ENCODE measurements around the gene TRABD.

Gene TRABD

DNA sequence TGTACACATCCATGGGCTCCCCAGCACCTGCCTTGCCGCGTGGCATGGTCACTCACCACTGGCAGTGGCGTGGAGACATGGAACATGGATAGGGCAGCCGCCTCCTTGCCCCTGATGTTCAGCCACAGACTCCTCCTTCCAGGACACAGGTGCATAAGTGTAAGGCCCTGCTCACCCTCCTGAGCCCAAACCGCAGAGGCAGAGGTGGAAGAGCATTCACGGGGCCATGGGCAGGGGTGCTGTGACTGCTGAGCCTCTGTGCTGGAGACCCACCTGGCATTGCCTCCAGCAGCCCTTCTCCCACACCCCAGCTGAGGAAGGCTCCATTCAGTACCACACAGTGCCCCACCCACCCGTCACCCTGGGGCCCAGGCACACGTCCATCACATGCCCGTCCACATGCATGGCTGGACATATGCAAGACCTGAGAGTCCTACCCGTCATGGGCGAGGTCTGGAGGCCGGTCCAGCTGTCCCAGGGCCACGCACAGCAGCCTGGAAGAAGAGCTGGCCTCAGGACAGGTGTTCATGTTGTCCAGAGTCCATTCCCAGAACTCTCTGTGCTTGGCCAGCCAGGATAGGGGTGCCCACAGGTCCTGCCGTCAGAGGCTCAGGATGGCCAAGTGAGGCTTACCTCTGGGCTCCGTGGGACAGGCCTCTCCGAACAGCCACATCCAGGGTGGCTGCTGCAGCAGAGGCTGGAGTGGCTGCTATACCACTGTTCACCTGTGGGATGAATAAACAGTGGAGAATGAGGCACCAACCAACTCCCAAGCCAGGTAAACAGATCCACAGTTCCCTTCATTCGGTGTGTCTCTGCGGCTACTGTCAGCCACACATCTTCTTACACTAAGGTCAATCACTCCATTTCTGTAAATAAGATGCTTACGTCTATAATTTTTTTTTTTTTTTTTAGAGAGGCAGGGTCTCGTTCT lies 60.8 kb downstream of the TRABD start:
- no peak for DNase-seq

DNA sequence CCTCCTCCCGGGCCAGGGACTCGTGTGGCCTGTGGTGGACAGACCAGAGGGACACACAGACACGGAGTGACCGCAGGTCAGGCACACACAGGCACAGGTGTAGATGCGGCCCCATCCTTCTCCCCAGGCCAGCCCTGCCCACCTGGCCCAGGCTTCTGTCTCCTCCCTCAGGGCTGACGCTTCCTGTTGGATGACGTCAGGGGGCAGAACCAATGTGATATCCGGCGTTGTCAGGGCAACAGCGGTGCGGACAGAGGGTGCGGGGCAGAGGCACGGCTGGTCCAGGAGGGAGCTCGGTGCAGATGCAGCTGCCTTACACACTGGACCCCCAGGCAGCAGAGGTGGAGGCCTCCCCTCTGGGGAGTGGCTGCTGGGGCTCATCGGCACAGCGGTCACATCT lies 62.0 kb downstream of the TRABD start:
- peak; percentile 78 for DNase-seq

DNA sequence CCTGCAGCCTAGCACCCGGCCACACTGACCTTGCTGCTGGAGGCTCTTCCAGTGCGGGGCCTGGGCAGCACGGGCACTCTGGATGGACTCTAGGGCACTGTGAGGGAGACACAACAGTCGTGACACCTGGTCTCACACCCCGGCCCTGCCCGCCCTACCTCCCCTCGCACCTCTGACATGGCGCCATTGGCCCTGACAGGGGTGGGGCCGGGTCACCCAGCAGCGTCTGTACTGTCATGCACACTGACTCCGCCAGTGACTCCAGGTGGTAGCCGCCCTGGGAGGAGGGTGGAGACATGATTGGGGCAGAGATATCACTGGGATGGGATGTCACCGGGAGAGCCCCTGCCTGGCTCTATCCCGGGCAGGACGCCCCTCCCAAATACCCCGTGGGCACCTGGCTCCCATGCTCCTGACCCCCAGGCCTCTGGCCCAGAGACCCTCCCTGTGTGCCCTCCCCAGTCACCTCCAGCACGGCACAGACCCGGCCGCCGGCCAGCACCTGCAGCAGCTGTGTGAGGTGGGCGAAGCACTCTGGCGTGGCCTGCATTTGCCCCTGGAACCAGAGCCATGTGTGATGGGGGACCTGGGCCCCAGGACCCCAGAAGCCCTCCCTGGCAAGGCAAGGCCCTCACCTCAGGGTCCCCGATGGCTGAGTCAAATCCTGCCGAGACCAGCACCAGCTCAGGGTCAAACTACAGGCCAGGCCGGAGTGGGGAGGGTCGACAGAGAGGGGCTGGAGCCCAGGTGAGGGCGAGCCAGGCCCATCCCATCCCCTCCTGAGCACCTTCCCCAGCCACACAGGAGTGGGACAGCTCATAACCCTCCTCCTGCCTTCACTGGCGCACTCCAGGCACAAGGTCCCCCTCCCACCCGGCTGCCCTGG lies 62.7 kb downstream of the TRABD start:
- DNase-seq = no peak

All from NCI-H510A (cell line).